CD4-positive, alpha-beta T cell treated with Interleukin-17A for 4 hours (primary cell): ENCODE data around the gene APOL1.

Source experiments
- DNase-seq: peaks from one replicate; pipeline ENCODE4 v3.0.0-alpha.2; 2020; ENCODE audit warnings: mixed read lengths

Gene APOL1

GRCh38 chr22:36293606-36294292 lies 40.8 kb downstream of the APOL1 start:
- no peak for DNase-seq

GRCh38 chr22:36294293-36294620 lies 41.3 kb downstream of the APOL1 start:
- DNase-seq, result no peak

GRCh38 chr22:36294801-36295200 lies 41.9 kb downstream of the APOL1 start:
- no peak for DNase-seq

DNA sequence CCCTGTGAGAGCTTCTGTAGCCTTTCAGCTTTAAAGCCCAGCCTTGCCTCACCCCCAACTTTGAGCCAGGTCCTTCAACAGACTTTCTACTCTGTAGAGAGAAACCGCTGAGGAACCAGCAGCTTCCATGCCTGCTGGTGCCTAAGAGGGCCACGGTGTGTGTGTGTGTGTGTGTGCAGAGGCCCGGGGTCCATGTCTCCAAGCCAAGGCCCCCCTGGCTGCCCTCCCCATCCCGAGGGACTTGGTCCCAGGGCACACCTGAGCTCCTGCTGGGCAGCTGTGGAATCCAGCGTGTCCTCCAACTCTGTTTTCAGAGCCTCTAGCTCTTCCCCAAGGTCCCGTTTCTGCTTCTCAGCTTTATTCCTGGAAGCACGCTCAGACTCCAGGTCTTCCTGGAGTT lies 42.3 kb downstream of the APOL1 start:
- DNase-seq, result no peak

GRCh38 chr22:36296690-36297089 lies 43.8 kb downstream of the APOL1 start:
- DNase-seq, result no peak

GRCh38 chr22:36297568-36297967 lies 44.6 kb downstream of the APOL1 start:
- DNase-seq, result no peak

GRCh38 chr22:36298118-36298517 lies 45.2 kb downstream of the APOL1 start:
- DNase-seq, result no peak

DNA sequence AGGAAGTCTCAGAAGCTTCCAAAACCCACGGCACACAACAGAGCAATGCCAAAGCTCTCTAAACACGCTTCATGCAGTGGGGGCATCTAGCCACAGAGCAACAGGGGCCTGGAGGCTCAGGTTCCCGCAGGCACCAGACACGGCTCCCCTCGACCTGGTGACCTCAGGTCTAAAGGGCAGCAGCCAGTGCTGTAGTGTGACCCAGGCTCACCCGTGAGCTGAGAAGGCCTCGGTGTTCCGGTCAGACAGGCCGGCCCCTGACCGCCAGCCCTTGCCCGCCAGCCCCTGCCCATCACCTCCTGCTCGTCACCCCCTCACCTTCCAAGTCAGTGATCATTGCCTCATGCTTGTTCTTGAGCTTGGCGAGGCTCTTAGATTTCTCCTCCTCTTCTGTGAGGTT lies 45.7 kb downstream of the APOL1 start:
- no peak for DNase-seq

GRCh38 chr22:36299295-36299694 lies 46.4 kb downstream of the APOL1 start:
- no peak for DNase-seq

DNA sequence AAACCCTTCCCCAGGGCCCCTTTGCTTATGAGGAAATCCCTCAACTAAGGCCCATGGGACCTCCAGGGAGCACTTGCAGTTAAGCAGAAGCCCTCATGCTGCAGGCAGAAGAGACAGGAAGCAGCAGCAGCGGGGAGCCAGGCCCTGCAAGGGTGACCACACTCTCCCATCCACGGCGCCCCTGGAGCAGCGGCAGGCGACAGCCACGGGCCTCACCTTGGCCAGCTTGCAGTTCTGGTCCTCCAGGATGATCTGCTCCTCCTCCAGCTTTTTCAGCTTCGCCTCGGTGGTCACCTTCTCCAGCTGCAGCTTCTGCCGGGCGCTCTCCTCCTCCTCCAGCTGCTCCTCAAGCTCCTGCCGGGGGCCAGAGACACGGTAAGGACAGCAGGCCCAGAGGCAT lies 47.0 kb downstream of the APOL1 start:
- DNase-seq, result no peak

DNA sequence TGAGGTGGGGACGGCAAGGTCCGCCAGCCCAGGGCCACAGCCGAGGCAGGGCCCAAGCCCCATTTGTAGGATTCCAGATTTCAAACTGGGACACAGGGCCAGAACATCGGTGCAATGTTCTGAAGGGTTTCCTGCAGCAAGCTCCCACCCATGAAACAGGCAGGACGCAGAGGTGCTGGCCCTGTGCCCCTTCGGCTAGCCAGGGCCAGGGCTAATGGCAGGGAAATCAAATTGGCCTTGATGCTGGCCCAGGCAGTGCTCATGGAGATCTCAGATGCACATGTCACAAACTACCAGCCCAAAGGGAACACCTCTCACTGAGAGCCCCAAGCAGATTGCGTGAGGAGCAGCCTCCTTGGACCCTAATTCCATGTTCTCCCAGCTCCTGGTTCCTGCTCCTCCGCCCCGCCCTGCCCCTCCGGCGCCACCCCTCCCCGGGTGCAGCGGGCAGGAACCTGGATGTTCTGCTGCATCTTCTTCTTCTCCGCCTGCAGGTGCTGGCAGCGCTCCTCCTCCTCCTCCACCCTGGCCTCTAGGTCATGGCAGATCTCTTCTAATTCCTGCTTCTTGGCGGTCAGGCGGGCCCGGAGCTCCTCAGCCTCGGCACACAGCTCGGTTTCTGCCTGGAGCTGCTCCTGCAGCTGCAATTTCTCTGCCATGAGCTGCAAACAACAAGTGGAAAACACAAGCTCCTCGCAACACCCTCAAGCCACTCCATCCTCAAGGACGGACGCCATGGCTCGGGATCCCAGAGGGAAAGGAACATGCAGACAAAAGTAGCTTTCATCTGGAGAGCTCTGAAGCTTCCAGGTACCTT lies 47.7 kb downstream of the APOL1 start:
- no peak for DNase-seq

DNA sequence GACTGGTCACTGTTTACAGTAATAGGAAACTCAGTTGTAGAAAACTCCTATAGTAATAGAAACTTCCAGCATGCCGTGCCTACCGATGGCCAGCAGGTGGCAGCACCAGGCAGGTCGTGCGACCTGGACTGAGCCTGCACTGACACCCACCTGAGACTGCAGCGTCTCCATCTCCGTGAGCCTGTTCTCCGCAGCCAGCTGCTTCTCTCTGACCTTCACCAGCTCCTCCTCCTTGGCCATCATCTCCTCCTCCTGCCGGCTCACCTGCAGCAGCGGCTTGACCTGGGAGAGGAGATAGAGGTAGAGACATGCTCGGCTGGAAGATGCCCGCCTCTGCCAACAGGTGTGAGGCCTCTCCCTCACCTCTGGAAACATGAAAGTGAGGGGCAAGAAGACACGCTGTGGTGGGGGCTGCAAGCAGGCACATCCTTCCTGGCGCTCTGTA lies 48.5 kb downstream of the APOL1 start:
- DNase-seq, result peak; percentile 90

GRCh38 chr22:36301851-36302250 lies 48.9 kb downstream of the APOL1 start:
- no peak for DNase-seq

DNA sequence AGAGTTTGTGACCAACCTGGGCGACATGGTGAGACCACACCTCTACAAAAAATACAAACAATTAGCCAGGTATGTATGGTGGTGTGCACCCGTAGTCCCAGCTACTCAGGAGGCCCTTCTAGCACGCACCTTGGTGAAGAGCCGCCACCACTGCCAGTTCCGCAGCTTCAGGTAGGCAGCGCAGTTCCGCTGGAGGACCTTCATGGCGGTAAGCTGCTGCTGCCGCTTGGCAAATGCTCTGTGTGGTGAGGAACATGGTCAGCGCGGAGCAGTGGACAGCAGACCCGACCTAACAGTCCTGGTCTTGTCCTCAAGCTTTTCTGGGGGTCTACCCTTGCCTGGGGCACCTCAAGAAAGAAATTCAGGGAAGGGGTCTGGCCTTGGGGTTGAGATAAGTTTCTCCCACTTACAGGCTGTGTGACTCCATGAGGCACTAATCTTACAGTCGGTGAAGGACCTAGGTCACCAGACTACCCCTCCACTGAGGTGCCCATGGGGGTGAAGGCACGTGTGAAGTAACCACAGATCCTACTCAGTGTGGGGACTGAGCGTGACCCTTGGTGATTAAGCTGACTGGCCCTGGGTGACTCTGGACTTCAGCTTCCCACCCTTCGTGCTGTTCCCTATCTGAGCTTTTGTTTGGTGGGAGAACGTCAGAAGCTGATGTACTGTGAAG lies 49.6 kb downstream of the APOL1 start:
- no peak for DNase-seq

GRCh38 chr22:36303115-36303467 lies 50.2 kb downstream of the APOL1 start:
- DNase-seq, result no peak

- no peak for DNase-seq
Observed at GRCh38 chr22:36303874-36304273, 50.9 kb downstream of the APOL1 start.

DNA sequence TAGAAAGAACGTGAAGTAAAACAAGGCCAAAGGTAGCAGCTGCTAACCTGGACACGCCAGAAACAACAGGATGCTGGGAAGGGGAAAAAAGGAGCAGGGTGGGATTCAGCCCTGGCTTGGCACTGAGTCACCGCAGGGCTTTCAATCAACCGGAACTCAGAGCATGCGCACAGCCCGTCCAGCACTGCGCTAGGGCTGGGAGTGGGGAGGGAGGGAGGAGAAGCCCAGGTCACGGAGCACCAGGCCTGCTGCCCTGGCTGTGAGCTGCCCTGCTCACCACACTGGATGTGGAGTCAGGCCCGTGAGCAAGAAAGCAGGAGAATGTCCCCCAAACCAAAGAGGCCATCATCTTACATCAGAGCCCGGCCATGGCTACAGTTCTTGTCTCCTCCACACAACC lies 51.5 kb downstream of the APOL1 start:
- no peak for DNase-seq

- DNase-seq, result no peak
Observed at GRCh38 chr22:36305813-36306212, 52.9 kb downstream of the APOL1 start.

DNA sequence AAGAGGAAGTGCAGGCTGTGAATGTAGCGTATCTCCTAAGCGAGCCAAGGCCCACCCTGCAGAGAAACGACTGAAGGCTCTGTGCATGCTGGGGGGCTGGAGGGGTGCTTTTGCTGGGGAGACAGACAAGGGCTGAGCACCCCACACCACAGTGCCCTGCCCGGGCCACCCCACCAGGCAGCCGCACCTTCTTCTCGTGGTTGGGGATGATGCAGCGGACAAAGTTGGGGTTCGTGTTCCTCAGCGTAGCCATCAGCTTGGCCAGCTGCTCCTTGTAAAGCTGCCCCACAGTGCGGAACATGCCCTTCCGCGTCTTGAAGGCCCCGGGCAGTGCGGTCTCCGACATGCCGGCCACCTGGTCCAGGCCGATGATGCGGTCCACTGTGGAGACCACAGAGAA lies 53.3 kb downstream of the APOL1 start:
- no peak for DNase-seq

- no peak for DNase-seq
Observed at GRCh38 chr22:36308880-36309279, 55.9 kb downstream of the APOL1 start.

DNA sequence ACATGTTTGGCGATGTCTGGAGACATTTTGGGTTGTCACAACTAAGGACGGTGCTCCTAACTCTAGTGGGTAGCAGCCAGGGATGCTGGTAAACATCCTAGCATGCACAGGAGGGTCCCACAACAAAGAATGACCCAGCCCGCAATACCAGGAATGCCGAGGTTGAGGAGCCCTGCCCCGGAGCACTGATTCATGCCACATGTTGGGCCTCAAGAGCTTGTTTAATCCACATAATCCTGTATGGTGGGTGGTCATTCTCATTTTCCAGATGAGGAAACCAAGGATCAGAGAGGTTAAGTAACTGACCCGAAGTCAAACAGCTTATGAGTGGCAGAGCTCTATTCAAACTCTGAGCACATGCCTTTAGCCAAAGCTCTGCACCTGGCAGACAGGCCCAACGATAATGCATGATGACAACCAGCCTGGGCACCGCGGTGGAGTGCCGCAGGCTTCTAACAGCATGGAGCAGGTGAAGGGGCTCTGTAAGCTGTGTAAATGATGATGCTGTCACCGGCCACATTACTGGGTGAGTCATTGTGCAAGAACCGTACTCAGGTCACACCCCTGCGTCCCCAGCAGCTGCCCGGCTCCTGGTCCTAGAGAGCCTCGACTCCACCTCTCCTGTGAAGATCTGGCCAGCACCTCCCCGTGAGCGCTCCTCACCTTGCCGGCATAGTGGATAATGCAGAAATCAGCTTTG lies 58.6 kb downstream of the APOL1 start:
- no peak for DNase-seq

DNA sequence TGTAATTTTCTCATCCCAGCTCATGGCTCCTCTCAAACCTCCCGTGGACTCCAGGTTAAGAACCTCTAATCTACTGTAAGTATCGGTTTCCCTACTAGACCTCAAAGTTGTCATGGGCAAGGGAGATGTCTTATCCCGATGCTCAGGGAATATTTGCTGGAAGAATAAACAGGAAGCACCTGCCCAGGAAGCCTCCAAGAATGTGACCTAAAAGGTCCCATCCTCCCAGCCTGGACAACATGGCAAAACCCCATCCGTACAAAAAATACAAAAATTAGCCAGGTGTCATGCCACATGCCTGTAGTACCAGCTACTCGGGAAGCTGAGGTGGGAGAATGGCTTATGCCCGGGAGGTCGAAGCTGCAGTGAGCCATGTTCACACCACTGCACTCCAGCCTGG lies 62.4 kb downstream of the APOL1 start:
- no peak for DNase-seq

DNA sequence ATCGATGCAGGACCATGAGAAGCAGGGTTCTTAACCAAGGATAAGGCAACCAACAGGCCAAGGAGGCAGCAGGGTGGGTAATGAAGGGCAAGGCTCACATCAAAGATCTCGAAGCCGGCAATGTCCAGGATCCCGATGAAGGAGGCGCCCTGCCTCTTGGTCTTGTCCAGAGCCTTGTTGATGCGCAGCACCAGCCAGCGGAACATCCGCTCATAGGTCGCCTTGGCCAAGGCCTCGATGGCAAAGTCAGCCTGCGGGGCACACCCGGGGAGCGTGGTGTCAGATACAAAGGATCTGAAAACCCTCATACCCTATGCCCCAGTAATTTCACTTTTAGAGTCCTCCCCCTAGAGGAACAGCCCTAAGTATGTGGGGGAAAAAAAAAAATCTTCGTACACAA lies 63.5 kb downstream of the APOL1 start:
- DNase-seq, result no peak
